WI38 (cell line): ENCODE data around the gene FAM180B.

Experiments used
- H3K4me3 ChIP-seq: 2 replicates; pipeline ENCODE4 v1.5.1; 2011; ENCODE audit warnings: low read depth, mild to moderate bottlenecking, control low read depth, low read length
- TF ChIP-seq, protein P1 (sequence below): IDR thresholded peaks from 2 replicates; pipeline ENCODE4 v1.5.1; 2012; ENCODE audit warnings: low read depth, mild to moderate bottlenecking, control low read depth, low read length

Gene FAM180B

GRCh38 chr11:47592251-47592650 is 5.8 kb downstream of the FAM180B start:
- TF ChIP-seq, protein P1, sequence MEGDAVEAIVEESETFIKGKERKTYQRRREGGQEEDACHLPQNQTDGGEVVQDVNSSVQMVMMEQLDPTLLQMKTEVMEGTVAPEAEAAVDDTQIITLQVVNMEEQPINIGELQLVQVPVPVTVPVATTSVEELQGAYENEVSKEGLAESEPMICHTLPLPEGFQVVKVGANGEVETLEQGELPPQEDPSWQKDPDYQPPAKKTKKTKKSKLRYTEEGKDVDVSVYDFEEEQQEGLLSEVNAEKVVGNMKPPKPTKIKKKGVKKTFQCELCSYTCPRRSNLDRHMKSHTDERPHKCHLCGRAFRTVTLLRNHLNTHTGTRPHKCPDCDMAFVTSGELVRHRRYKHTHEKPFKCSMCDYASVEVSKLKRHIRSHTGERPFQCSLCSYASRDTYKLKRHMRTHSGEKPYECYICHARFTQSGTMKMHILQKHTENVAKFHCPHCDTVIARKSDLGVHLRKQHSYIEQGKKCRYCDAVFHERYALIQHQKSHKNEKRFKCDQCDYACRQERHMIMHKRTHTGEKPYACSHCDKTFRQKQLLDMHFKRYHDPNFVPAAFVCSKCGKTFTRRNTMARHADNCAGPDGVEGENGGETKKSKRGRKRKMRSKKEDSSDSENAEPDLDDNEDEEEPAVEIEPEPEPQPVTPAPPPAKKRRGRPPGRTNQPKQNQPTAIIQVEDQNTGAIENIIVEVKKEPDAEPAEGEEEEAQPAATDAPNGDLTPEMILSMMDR = no peak
- H3K4me3 ChIP-seq = no peak overlapping the region

- TF ChIP-seq, protein P1 = no peak
- H3K4me3 ChIP-seq = no peak overlapping the region
Observed at GRCh38 chr11:47592970-47593369, 6.5 kb downstream of the FAM180B start.

- no peak overlapping the region for H3K4me3 ChIP-seq
- TF ChIP-seq, protein P1 = no peak
Observed at GRCh38 chr11:47593492-47593933, 7.0 kb downstream of the FAM180B start.

DNA sequence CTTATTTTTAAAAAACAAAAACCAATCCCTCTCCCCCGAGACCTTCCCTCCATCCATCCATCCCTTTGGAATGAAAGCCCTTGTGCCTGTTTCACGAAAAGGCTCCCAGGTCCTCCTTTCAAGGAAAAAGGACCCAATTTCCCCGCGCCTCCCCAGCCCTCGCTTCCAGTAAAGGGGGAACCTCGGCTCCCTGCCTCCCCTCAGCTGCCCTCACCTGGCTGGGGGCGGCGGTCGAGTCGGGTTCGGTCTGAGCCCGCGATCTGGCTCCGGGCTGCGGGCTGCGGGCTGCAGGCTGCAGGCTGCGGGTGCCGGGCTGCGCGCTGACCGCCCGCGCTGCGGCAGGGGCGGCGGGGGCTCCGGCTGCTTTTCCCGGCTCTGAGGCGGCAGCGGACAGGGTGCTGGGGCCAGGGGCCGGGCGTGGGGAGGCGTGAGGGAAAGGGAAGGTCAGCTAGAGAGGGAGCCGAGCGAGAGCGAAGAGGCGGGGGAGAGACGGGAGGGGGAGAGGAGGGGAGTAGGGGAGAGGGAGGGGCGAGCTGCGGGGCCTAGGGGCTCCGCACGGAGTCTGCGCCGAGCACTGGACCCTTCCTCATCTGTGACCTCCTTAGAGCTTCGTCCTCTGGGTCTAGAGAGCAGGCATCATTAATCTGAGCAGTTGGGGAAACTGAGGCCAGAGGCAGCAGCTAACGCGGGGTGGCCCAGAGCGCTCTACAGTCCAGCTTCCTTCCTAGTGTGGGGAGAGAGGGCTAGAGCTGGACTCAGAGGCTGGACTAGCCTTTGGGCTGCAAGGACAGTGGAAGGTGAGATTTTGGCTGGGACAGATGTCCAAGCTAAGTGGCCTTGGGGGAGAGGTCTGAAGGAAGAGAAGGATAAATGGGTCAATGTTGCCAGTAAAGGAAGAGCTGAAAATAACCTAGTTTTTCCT is 7.7 kb downstream of the FAM180B start, which contains the start of gene C1QTNF4:
TSS of gene C1QTNF4 (minus strand) at position 478 of the 922 bp plus-strand sequence. CDS start 3,601 bp downstream, outside the sequence.
- TF ChIP-seq, protein P1 = no peak

GRCh38 chr11:47595029-47595428 is 8.6 kb downstream of the FAM180B start:
- no peak overlapping the region for H3K4me3 ChIP-seq
- TF ChIP-seq, protein P1 = no peak

More for the DNA sequence above, 7.7 kb downstream of the FAM180B start, which contains the start of gene C1QTNF4:
- peak within 1 kb of the TSS; percentile 24 for H3K4me3 ChIP-seq

GRCh38 chr11:47595967-47596366 is 9.5 kb downstream of the FAM180B start:
- TF ChIP-seq, protein P1 = no peak
- H3K4me3 ChIP-seq = no peak overlapping the region

DNA sequence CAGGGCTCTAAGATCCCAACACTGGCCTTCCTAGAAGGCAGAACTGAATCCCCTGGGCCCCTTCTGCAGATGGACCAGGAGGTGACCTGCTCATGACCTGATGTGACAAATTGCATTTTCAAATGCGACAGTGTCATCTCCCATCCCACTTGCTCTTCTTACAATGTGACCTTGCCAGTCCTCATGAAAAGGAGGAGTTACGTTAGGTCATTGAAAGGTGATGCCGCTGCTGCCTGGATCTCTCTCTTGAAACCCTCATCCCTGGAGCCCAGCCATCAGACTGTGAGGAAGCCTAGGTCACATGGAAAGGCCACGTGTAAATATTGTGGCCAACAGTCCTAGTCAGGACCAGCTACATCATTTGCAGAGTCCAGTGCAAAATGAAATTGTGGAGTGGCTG is 13.4 kb downstream of the FAM180B start:
- TF ChIP-seq, protein P1 = no peak

More for the DNA sequence above, 13.4 kb downstream of the FAM180B start:
- no peak overlapping the region for H3K4me3 ChIP-seq
